ENCODE results near the gene CD72. TPM values are rescaled to one million over a fixed set of nuclear protein-coding genes. Genes with fewer than 3 reads are reported as not detected.

Gene CD72, protein sequence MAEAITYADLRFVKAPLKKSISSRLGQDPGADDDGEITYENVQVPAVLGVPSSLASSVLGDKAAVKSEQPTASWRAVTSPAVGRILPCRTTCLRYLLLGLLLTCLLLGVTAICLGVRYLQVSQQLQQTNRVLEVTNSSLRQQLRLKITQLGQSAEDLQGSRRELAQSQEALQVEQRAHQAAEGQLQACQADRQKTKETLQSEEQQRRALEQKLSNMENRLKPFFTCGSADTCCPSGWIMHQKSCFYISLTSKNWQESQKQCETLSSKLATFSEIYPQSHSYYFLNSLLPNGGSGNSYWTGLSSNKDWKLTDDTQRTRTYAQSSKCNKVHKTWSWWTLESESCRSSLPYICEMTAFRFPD
- 0.36 TPM for polyA plus RNA-seq (2013, experiment 1 of 2; ENCODE audit: insufficient read length)
- polyA plus RNA-seq (2013, experiment 2 of 2; ENCODE audit: insufficient read length) = 0.90 TPM

GRCh38 chr9:35618325-35618727 lies at the start of gene CD72:
Gene CD72, minus strand, starts transcription at chr9:35618413. Its CDS starts 110 bp downstream, at chr9:35618303.
- DNase-seq = no peak

- no peak for DNase-seq
Observed at GRCh38 chr9:35667939-35668338, 49.7 kb upstream of the CD72 start.

DNA sequence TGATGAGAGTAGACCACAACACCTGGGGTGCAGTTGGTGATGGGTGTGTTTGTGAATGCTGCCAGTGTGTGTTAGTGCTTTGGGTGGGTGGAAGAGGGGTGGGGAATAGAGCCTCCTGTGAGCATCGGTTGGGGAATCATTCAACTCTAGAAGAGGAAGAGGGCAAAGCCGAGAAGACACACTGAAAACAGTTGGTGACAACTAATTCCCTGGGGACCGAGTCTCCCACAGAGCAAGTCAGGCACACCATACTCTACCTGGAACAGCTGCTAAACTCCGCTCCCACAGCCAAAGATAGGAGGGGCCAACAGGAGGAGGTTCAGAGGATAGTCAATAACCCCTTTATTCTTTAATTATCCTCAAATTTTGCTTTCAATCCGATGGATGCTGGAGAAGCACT lies 48.3 kb upstream of the CD72 start:
- no peak for DNase-seq

DNA sequence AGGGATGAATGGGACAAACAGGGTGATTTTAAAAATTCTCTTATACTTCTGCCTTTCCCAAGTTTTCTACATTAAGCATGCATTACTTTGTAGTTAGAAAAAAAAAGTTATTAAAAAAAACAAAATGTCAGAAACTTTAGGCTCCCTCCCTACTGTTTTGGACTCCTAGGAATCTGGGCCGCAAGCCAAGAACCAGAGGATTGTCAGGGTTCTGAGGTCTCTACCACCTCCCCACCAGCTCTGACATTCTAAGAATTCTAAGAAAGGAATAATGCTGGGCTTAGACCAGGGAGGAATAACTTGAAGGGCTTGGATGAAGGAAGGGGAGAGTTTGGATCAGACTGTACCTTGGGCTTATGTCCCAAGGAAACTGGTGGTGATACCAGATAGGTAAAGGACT lies 47.8 kb upstream of the CD72 start:
- DNase-seq = peak; percentile 86

GRCh38 chr9:35665471-35665818 lies 47.2 kb upstream of the CD72 start:
- no peak for DNase-seq

- peak; percentile 84 for DNase-seq
Observed at GRCh38 chr9:35664531-35665470, 46.6 kb upstream of the CD72 start, which contains the start of gene ARHGEF39. Gene ARHGEF39, minus strand, starts transcription at chr9:35665195. Its CDS starts 26 bp downstream, at chr9:35665169.

DNA sequence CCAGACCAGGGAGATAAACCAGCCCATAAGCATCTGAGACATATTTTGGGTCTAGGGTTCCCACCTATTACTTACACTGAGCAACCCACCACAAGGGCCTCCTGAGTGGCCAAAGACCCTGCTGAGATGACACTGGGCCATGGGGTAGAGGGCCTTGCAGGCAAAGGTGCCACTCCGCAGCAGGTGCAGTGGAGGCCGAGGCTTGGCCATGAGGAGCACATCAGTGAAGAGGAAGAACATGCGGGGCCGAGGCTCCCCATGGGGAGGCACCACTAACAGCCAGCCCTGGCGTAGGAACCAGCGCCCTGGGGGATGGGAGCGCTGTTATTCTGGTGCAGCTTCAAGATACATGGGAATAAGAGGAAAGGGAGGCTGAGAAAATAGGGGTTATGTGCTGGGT lies 44.2 kb upstream of the CD72 start:
- no peak for DNase-seq

DNA sequence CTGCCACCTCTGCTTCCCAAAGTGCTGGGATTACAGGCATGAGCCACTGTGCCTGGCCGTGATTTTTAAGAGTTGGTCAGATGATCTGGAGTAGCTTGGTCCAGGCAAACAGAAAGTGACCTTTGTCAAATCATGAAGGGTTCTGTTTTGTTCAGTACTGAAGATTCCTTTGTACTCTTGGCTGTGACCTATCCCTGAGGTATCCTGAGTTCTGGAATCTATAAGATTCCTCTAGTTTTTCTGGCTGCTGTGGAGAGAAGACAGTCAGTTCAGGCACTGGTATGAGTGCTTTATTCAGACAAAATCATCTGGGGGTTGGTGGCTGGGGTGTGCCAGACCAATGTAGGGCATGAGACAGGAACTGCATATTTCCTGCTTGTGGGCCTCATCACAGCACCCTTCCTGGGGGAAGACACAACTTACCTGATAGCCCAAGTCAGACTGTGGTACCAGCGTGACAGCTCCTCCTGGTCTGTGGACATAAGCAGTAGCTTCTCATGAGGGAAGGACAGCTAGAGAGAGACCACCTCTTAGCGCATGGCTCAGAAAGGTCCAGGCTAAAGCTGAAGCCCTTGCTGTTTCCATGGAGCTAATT lies 43.6 kb upstream of the CD72 start:
- DNase-seq = no peak

- DNase-seq = peak; percentile 73
Observed at GRCh38 chr9:35660966-35661415, 42.8 kb upstream of the CD72 start.

- DNase-seq = peak; percentile 90
Observed at GRCh38 chr9:35659340-35659739, 41.1 kb upstream of the CD72 start.

GRCh38 chr9:35658968-35659220 lies 40.7 kb upstream of the CD72 start:
- DNase-seq = peak; percentile 67

DNA sequence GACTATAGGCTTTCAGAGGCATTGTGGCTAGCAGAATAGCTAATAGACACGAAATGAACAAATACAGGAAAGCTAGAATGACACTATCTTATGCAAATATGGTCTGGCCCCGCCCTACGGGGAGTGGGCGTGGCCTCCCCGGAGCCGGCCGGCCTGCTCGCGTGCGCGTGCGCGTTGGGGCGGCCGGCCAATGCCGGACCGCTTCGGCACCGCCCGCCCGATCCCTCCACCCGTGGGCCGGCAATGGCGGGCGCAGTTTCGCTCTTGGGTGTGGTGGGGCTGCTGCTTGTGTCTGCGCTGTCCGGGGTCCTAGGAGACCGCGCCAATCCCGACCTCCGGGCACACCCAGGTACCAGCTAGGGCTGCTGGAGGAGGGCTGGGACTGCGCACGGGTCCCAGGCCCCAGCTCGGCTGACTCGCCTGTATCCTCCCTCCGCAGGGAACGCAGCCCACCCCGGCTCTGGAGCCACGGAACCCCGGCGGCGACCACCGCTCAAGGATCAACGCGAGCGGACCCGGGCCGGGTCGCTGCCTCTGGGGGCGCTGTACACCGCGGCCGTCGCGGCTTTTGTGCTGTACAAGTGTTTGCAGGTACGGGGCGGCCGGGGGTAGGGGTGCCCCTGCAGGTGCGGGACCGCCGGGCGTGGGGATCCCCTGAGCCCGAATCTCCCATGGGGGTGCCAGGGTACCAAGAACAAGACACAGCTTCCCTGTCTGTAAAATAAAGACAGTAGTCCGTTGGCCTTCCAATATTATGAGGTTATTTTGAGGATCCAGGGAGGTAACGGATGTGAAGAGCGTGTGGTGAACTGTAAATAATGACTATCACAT lies 40.1 kb upstream of the CD72 start, which contains the start of gene CCDC107:
Gene CCDC107 (plus strand): TSS at position 156 of the 831 bp plus-strand sequence. CDS start 88 bp downstream, at position 244.
- DNase-seq = peak; percentile 79

DNA sequence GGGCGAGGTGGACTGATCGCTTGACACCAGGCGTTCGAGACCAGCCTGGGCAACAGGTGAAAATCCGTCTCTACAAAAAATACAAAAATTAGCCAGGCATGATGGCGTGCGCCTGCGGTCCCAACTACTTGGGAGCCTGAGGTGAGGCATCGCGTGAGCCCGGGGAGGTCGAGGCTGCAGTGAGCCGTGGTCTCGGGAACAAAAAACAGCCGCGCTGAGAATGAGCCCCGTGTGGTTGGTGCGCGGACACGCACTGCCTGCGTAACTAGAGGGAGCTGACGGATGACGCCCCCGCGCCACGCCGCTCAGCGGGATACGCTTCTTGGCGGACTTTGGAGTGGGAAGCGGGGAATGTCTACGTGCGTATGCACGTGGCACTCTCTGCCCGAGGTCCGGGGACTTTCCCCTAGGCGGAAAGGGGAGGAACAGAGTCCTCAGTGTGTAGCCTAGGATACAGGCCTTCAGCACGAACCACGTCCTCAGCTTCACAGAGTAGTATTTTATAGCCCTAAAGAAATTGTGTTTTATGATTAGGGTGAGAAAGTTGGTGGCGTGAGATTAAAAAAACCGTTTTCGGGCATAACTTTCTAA lies 39.4 kb upstream of the CD72 start, which contains the start of gene RMRP:
Gene RMRP (minus strand): TSS at position 474 of the 591 bp plus-strand sequence.
- peak; percentile 100 for DNase-seq

DNA sequence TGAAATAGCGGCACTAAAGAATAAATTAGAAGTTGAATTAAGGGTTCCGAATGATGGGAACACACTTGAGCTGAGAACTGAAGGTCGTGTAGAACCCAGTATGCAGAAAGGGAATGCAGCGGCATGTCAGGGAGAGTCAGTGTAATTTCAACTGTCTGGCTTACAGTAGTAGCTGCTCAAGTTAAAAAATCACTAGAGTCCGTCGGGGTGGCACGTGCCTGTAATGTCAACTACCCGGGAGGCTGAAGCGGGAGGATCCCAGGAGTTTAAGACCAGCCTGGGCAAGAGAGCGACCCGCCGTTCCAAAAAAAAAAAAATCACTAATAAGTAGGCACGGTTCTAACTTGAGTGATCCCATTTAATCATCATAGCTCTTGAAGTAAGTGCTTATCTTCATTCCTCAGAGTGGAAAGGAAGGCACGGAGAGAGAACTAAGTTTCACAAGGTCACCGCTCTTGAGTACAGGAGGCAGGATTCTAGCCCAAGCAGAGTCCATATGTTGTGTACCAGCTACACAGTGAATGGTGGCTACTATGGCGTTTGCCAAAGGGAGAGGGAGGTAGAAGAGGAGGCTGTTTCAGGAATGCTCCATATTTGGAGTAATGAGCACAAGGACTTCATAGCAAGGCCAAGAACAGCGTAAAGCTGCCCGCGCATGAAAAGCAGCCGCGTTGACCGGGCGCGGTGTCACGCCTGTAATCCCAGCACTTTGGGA lies 38.8 kb upstream of the CD72 start:
- DNase-seq = peak; percentile 54

- DNase-seq = no peak
Observed at GRCh38 chr9:35656348-35656747, 38.1 kb upstream of the CD72 start.

- no peak for DNase-seq
Observed at GRCh38 chr9:35653611-35654010, 35.4 kb upstream of the CD72 start.

DNA sequence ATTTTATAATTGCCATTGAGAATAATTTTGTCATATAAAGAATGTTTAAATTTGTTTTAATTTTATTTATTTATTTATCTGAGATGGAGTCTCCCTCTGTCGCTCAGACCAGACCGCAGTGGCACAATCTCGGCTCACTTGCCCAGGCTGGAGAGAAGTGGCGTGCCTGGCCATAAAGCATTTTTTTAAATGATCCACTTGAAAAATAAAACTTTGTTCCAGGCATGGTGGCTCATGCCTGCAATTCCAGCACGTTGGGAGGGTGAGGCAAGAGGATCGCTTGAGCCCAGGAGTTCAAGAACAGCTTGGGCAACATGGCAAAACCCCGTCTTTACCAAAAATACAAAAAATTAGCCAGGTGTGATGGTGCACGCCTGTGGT lies 34.6 kb upstream of the CD72 start:
- no peak for DNase-seq

GRCh38 chr9:35651956-35652828 lies 34.0 kb upstream of the CD72 start:
- peak; percentile 50 for DNase-seq

DNA sequence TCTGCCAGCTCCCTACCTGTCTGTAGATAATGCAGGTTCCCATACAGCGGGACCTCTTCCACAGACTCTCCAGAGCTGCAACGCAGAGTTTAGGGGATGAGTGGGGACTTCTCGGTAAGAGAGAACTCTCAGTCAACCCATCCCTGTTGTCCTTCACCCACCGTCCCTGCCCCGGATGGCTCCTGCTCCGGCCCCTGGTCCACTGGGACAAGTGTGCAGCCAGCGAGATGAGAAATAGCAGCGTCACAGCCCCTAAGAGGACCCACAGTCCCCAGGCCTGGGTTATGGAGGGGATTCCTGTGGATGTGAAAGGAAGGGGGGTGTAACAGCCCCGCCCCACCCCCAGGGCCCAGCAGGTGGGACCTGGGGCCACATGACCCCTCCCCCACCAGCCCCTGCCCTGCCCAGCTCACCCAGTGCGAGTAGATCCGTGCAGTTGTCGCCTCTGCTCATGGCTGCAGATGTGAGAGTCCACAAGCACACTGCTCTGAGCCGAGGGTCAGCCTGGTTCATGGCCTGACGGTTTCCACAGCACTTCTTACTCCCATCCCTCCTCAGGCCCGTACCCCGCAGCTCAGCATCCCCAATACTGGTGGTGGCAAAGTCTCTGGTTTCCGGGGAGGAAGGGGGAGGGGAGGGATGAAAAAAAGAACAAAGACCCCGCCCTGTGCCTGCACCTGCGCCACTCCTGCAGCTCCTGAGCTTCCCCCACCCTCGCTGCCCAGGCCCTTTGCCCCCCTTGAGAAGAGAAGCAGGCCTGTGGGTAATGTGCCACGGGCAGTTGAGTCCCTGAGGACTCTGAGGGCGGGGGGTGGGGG lies 32.3 kb upstream of the CD72 start, which contains the start of gene SIT1:
Gene SIT1 (minus strand): TSS at position 591 of the 818 bp plus-strand sequence. CDS start 78 bp downstream, at position 513.
- DNase-seq = no peak

Data from fibroblast of skin of back (primary cell).